H1 (cell line): ENCODE data around the gene PDZD2. TPM values are rescaled to one million over a fixed set of nuclear protein-coding genes. Genes with fewer than 3 reads are reported as not detected.

Experiments used
- CTCF ChIA-PET: fragments of 300-600 bp; sonication (Branson Sonifier 250); formaldehyde crosslinking; loops from one replicate; lab custom pipeline; 2021; ENCODE audit not compliant: partially characterized antibody; lab: Charles Lee
- POLR2A ChIA-PET: fragments of 300-600 bp; sonication (Branson Sonifier 250); formaldehyde crosslinking; loops from one replicate; lab custom pipeline; 2021; ENCODE audit warnings: inconsistent platforms; ENCODE audit not compliant: partially characterized antibody; lab: Charles Lee
- DNase-seq, 2 experiments: peaks; one replicate each; pipeline versions ENCODE4 v3.0.0 to v3.0.0-alpha.2; 2010 to 2022; ENCODE audit warnings: low spot score in 2 of 2, low read depth in 1 of 2, mixed read lengths in 1 of 2
- FAIRE-seq: peaks from 2 replicates; lab custom pipeline; 2011; peaks lifted over from hg19 to GRCh38; lab: Jason Lieb, UNC
- H2AFZ ChIP-seq: 2 replicates; pipeline ENCODE4 v1.8.1; 2012; ENCODE audit warnings: low read length, inconsistent platforms
- H2AK5ac ChIP-seq: 2 replicates; pipeline ENCODE4 v1.6.1; 2013; ENCODE audit warnings: low read depth, low read length
- H2BK120ac ChIP-seq: replicated peaks from 2 replicates; pipeline ENCODE3; 2013; ENCODE audit warnings: low read depth, low read length, inconsistent platforms
- H2BK12ac ChIP-seq: 2 replicates; pipeline ENCODE4 v1.6.1; 2013; ENCODE audit warnings: low read depth, low read length
- H2BK15ac ChIP-seq: 2 replicates; pipeline ENCODE4 v1.6.1; 2013; ENCODE audit warnings: low read length
- H2BK20ac ChIP-seq: 2 replicates; pipeline ENCODE4 v1.6.1; 2013; ENCODE audit warnings: low read length
- H2BK5ac ChIP-seq: 2 replicates; pipeline ENCODE4 v1.6.1; 2013; ENCODE audit warnings: low read depth, low read length
- H3K14ac ChIP-seq: 2 replicates; pipeline ENCODE4 v1.6.1; 2013; ENCODE audit warnings: inconsistent platforms; ENCODE audit not compliant: insufficient read length
- H3K18ac ChIP-seq: 2 replicates; pipeline ENCODE4 v1.6.1; 2013; ENCODE audit warnings: low read length; ENCODE audit errors: extremely low read depth
- H3K23ac ChIP-seq: 2 replicates; pipeline ENCODE4 v1.6.1; 2013; ENCODE audit warnings: inconsistent platforms; ENCODE audit not compliant: insufficient read length
- H3K23me2 ChIP-seq: 2 replicates; pipeline ENCODE4 v1.6.1; 2013; ENCODE audit warnings: low read depth, low read length
- H3K27ac ChIP-seq: 2 replicates; pipeline ENCODE4 v1.6.1; 2011; ENCODE audit warnings: low read depth, low read length, inconsistent platforms
- H3K27me3 ChIP-seq, 4 experiments: replicated peaks in 1 of 4; 1 replicate in 1 of 4; 2 replicates in 3 of 4; pipeline versions ENCODE4 v1.6.1 to v1.8.1; 2011 to 2013; ENCODE audit warnings: low read length in 3 of 4, mild to moderate bottlenecking in 3 of 4, inconsistent platforms in 2 of 4, mixed read lengths in 2 of 4, moderate library complexity in 1 of 4; ENCODE audit not compliant: control insufficient read depth in 3 of 4, insufficient read depth in 3 of 4; ENCODE audit errors: extremely low read depth in 1 of 4
- H3K36me3 ChIP-seq, 4 experiments: 2 replicates each; pipeline versions ENCODE4 v1.6.1 to v1.8.1; 2011 to 2013; ENCODE audit warnings: mild to moderate bottlenecking in 4 of 4, low read length in 3 of 4, moderate library complexity in 2 of 4, control low read depth in 1 of 4, inconsistent platforms in 1 of 4; ENCODE audit not compliant: insufficient read depth in 4 of 4, control insufficient read depth in 2 of 4
- H3K4ac ChIP-seq: replicated peaks from 2 replicates; pipeline ENCODE3; 2013; ENCODE audit warnings: low read length, low read depth, mixed read lengths, inconsistent platforms; ENCODE audit not compliant: insufficient read length
- H3K4me1 ChIP-seq, 4 experiments: replicated peaks in 1 of 4; 1 replicate in 1 of 4; 2 replicates in 3 of 4; pipeline versions ENCODE4 v1.6.1 to v1.8.1; 2011 to 2013; ENCODE audit warnings: low read length in 3 of 4, inconsistent platforms in 2 of 4, mixed read lengths in 1 of 4; ENCODE audit not compliant: insufficient read depth in 4 of 4, control insufficient read depth in 3 of 4
- H3K4me2 ChIP-seq, 2 experiments: 2 replicates each; pipeline versions ENCODE4 v1.6.1 to v1.8.1; 2011 to 2013; ENCODE audit warnings: low read depth in 2 of 2, low read length in 2 of 2, control low read depth in 1 of 2, inconsistent platforms in 1 of 2, mild to moderate bottlenecking in 1 of 2; ENCODE audit not compliant: insufficient read depth in 1 of 2
- H3K4me3 ChIP-seq, 4 experiments: fragments of 200-600, 300-600 bp in 1 of 4; sonication (generic), shearing (Covaris generic), sonication (Bioruptor Twin) in 1 of 4; 2 replicates each; pipeline versions ENCODE4 v1.5.1 to v1.8.1; 2011 to 2016; ENCODE audit warnings: low read length in 4 of 4, low read depth in 3 of 4, control low read depth in 2 of 4, inconsistent platforms in 2 of 4, mild to moderate bottlenecking in 2 of 4, mixed read lengths in 1 of 4, moderate library complexity in 1 of 4; ENCODE audit not compliant: insufficient read depth in 2 of 4; ENCODE audit errors: extremely low read depth in 1 of 4
- H3K56ac ChIP-seq: replicated peaks from 2 replicates; pipeline ENCODE3; 2013; ENCODE audit warnings: low read depth, mild to moderate bottlenecking, mixed read lengths, low read length, inconsistent platforms; ENCODE audit not compliant: insufficient read length
- H3K79me1 ChIP-seq: 2 replicates; pipeline ENCODE4 v1.6.1; 2013; ENCODE audit warnings: low read depth, low read length, control low read depth
- H3K79me2 ChIP-seq, 2 experiments: 2 replicates each; pipeline versions ENCODE4 v1.6.1 to v1.8.1; 2012 to 2013; ENCODE audit warnings: low read length in 2 of 2, mild to moderate bottlenecking in 2 of 2, inconsistent platforms in 1 of 2; ENCODE audit not compliant: insufficient read depth in 2 of 2, control insufficient read depth in 1 of 2
- H3K9ac ChIP-seq, 4 experiments: replicated peaks in 1 of 4; 1 replicate in 1 of 4; 2 replicates in 3 of 4; pipeline versions ENCODE4 v1.6.1 to v1.8.1; 2011 to 2013; ENCODE audit warnings: low read depth in 3 of 4, low read length in 3 of 4, control low read depth in 2 of 4, mild to moderate bottlenecking in 2 of 4, moderate library complexity in 2 of 4, inconsistent platforms in 1 of 4; ENCODE audit errors: extremely low read depth in 1 of 4
- H3K9me3 ChIP-seq, 2 experiments: 2 replicates each; pipeline versions ENCODE4 v1.6.1 to v1.8.1; 2012 to 2013; ENCODE audit warnings: mild to moderate bottlenecking in 2 of 2, moderate library complexity in 2 of 2, control low read depth in 1 of 2, inconsistent platforms in 1 of 2, low read depth in 1 of 2, low read length in 1 of 2, mixed read lengths in 1 of 2; ENCODE audit not compliant: insufficient read depth in 2 of 2
- H4K20me1 ChIP-seq, 2 experiments: replicated peaks in 1 of 2; 2 replicates each; pipeline versions ENCODE3 to v1.8.1; 2011 to 2013; ENCODE audit warnings: inconsistent platforms in 2 of 2, low read length in 2 of 2, mild to moderate bottlenecking in 1 of 2; ENCODE audit not compliant: insufficient read depth in 2 of 2, control insufficient read depth in 1 of 2
- H4K5ac ChIP-seq: 2 replicates; pipeline ENCODE4 v1.6.1; 2013; ENCODE audit warnings: low read length, low read depth, mixed read lengths, inconsistent platforms; ENCODE audit not compliant: insufficient read length
- H4K8ac ChIP-seq: 2 replicates; pipeline ENCODE4 v1.8.0; 2013; ENCODE audit warnings: mild to moderate bottlenecking, moderate library complexity, low read length, inconsistent platforms; ENCODE audit not compliant: insufficient read depth; ENCODE audit errors: extremely low read depth
- H4K91ac ChIP-seq: replicated peaks from 2 replicates; pipeline ENCODE3; 2013; ENCODE audit warnings: low read length, mixed read lengths, inconsistent platforms; ENCODE audit not compliant: insufficient read length
- BCL11A ChIP-seq, 2 experiments: IDR thresholded peaks; one replicate each; pipeline ENCODE4 v1.6.1; 2011; ENCODE audit warnings: low read depth in 2 of 2, low read length in 2 of 2, mild to moderate bottlenecking in 2 of 2
- CBX8 ChIP-seq: fragments of 300-800, 300-1000 bp; sonication (generic); IDR thresholded peaks from 2 replicates; pipeline ENCODE4 v1.7.1; 2016; ENCODE audit warnings: low read depth, low read length, borderline replicate concordance
- EP300 ChIP-seq, 2 experiments: IDR thresholded peaks; 1 replicate in 1 of 2; 2 replicates in 1 of 2; pipeline ENCODE4 v1.6.1; 2011 to 2012; ENCODE audit warnings: low read depth in 2 of 2, low read length in 2 of 2, mild to moderate bottlenecking in 2 of 2, borderline replicate concordance in 1 of 2, inconsistent platforms in 1 of 2, moderate library complexity in 1 of 2
- FOSL1 ChIP-seq: IDR thresholded peaks from 2 replicates; pipeline ENCODE4 v1.6.1; 2011; ENCODE audit warnings: mild to moderate bottlenecking, low read depth, low read length, moderate library complexity; ENCODE audit not compliant: insufficient read depth
- GTF2F1 ChIP-seq: IDR thresholded peaks from 2 replicates; pipeline ENCODE4 v1.6.1; 2012; ENCODE audit warnings: low read depth, low read length, improper control_type of control experiment, borderline replicate concordance
- KDM1A ChIP-seq: fragments of 200-600, 300-600 bp; sonication (generic); IDR thresholded peaks from 2 replicates; pipeline ENCODE4 v1.7.1; 2016; ENCODE audit warnings: mild to moderate bottlenecking, low read length, borderline replicate concordance
- MAX ChIP-seq: IDR thresholded peaks from 2 replicates; pipeline ENCODE4 v1.6.1; 2012; ENCODE audit warnings: inconsistent platforms
- NRF1 ChIP-seq: IDR thresholded peaks from 2 replicates; pipeline ENCODE4 v1.6.1; 2011; ENCODE audit warnings: mild to moderate bottlenecking, low read depth, low read length, improper control_type of control experiment
- PHF8 ChIP-seq: fragments of 200-600 bp; sonication (generic); conservative IDR thresholded peaks from 2 replicates; pipeline ENCODE4 v1.7.1; 2012; ENCODE audit warnings: low read depth, mild to moderate bottlenecking, inconsistent platforms, low read length, moderate library complexity
- POU5F1 ChIP-seq: IDR thresholded peaks from 2 replicates; pipeline ENCODE4 v1.6.1; 2011; ENCODE audit warnings: low read depth, mild to moderate bottlenecking, low read length, moderate library complexity
- RFX5 ChIP-seq: IDR thresholded peaks from 2 replicates; pipeline ENCODE4 v1.6.1; 2011; ENCODE audit warnings: low read depth, low read length, improper control_type of control experiment, borderline replicate concordance
- SP4 ChIP-seq: IDR thresholded peaks from 2 replicates; pipeline ENCODE4 v1.6.1; 2012; ENCODE audit warnings: low read length, inconsistent platforms
- TCF12 ChIP-seq: IDR thresholded peaks from 2 replicates; pipeline ENCODE4 v1.6.1; 2011; ENCODE audit warnings: low read depth, mild to moderate bottlenecking, low read length
- whole genome bisulfite sequencing, 2 experiments: shearing (Covaris generic) in 1 of 2; methylation state at CpG; one replicate each; pipeline versions ENCODE4 v1.1.6 to v1.1.7; 2013 to 2015; ENCODE audit warnings: low lambda C conversion rate in 2 of 2, mixed read lengths in 2 of 2, inconsistent platforms in 1 of 2, low coverage in 1 of 2, missing lambda C conversion rate in 1 of 2; ENCODE audit not compliant: insufficient replicate concordance in 2 of 2, insufficient coverage in 1 of 2, insufficient read length in 1 of 2; ENCODE audit errors: extremely low coverage in 1 of 2, missing lambda C conversion rate in 1 of 2; 5-methylcytosine and 5-hydroxymethylcytosine counted together
- polyA plus RNA-seq, 7 experiments: library from polyadenylated mRNA; depleted of rRNA in 3 of 7; stranded (reverse) in 5 of 7; unstranded in 2 of 7; fragments of >200 nt in 5 of 7; fragments of 200-250 nt in 2 of 7; gene quantifications; 1 replicate in 5 of 7; 2 replicates in 1 of 7; 4 replicates in 1 of 7; pipeline versions ENCODE4 v1.2.1 to v1.2.3, GENCODE V29; 2011 to 2013; ENCODE audit warnings: missing spikeins in 2 of 7, mixed read lengths in 2 of 7
- total RNA-seq: library from RNA; stranded (reverse); fragmentation: NEBNext Ultra II Directional; extraction: Animal tissue kit (Norgen Biotek cat#: 25700); gene quantifications from 2 replicates; pipeline ENCODE4 v1.2.1, GENCODE V29; 2021

Gene PDZD2
- total and polyA plus RNA-seq, 2 of the 8 experiments (the other 6 are each of a cell fraction or from before 2014, with no cell fraction given), result 1.2 to 6.8 TPM

- 0 out of 4 replicates have a peak, but pooled peaks cover 0 to 4% of the 10 kb centered on the region in 2 experiments for H3K9me3 ChIP-seq
- no peak overlapping the region for H3K4me3 ChIP-seq
- H2AFZ ChIP-seq, result no peak overlapping the region
- no peaks in the 10 kb centered on the region for H3K23me2 ChIP-seq
- no peak overlapping the region for H4K5ac ChIP-seq
- no peaks in the 10 kb centered on the region for H3K79me2 ChIP-seq
- H3K23ac ChIP-seq, result no peak overlapping the region
- H3K79me1 ChIP-seq, result no peaks in the 10 kb centered on the region
- FAIRE-seq (no peak), DNase-seq (no peak)
- no peak overlapping the region for H2BK20ac ChIP-seq
- H2BK5ac ChIP-seq, result no peak overlapping the region
- POLR2A ChIA-PET, result no interaction called here
- no peak overlapping the region for H3K4me2 ChIP-seq
- 0 out of 2 replicates have a peak overlapping the region, but pooled peaks have one; percentile 16 for H2BK15ac ChIP-seq
- H3K4ac ChIP-seq, result no peak overlapping the region
- H3K56ac ChIP-seq, result no peak overlapping the region
- H3K14ac ChIP-seq, result no peak overlapping the region
- WGBS, 2 experiments, result 85% methylated on average over 8 of the region's 8 CpGs; no CpG with 5 or more reads in 1 of the 2 experiments
- no peak overlapping the region for H4K8ac ChIP-seq
- peaks cover 0 to under 1% (median 0%) of the 10 kb centered on the region in 4 experiments; a peak in 1 of 7 replicates for H3K4me1 ChIP-seq
- no peak overlapping the region for H3K27ac ChIP-seq
- no peak overlapping the region for H3K9ac ChIP-seq
- no peak overlapping the region for H3K18ac ChIP-seq
- CTCF ChIA-PET, result interaction anchor here (0.6 to 6.6 kb wide), 49 partner anchors 9 to 496 kb away, joined by 3 to 68 read pairs (median 4); partner anchors contain the start of gene PDZD2
- no peak overlapping the region for H4K91ac ChIP-seq
- H4K20me1 ChIP-seq, result no peaks in the 10 kb centered on the region
- peak overlapping the region; percentile 6; the same call in 1 of the 2 replicates for H2BK12ac ChIP-seq
- H3K27me3 ChIP-seq, result no peaks in the 10 kb centered on the region
- no peaks in the 10 kb centered on the region for H3K36me3 ChIP-seq
- H2BK120ac ChIP-seq, result no peak overlapping the region
- no peak overlapping the region for H2AK5ac ChIP-seq
- TF ChIP-seq SP4 (no peak), FOSL1 (no peak), POU5F1 (no peak), TCF12 (no peak), RFX5 (no peak), EP300 (IDR thresholded peaks at IDR 0.05; ENCODE audit: borderline replicate concordance in 1 of 2, low read depth in 2 of 2, low read length in 2 of 2) (no peak), CBX8 (no peak), PHF8 (no peak), KDM1A (no peak), BCL11A (IDR thresholded peaks at IDR 0.05; ENCODE audit: low read depth in 2 of 2, low read length in 2 of 2) (no peak), MAX (no peak), GTF2F1 (no peak), NRF1 (no peak)
These were observed 186.1 kb downstream of the PDZD2 start for GRCh38 chr5:31824869-31825517.
